WI38 (cell line): ENCODE measurements around the gene GNG7.

Experiments used
- H3K4me3 ChIP-seq: 2 replicates; pipeline ENCODE4 v1.5.1; 2011; ENCODE audit warnings: low read depth, mild to moderate bottlenecking, control low read depth, low read length
- CTCF ChIP-seq: IDR thresholded peaks from 2 replicates; pipeline ENCODE4 v1.5.1; 2012; ENCODE audit warnings: low read depth, mild to moderate bottlenecking, control low read depth, low read length

GNG7 gene

GRCh38 chr19:2462635-2463421 lies 239.7 kb downstream of the GNG7 start:
- no peak for TF ChIP-seq CTCF
- H3K4me3 ChIP-seq = peak overlapping the region; percentile 75

GRCh38 chr19:2461751-2462634 lies 240.5 kb downstream of the GNG7 start:
- no peak for TF ChIP-seq CTCF
- peak overlapping the region; percentile 75 for H3K4me3 ChIP-seq
